K562 treated with DMSO at 1 percent for 48 hours (cell line): ENCODE data around the gene BEND5. TPM values are rescaled to one million over a fixed set of nuclear protein-coding genes. Genes with fewer than 3 reads are reported as not detected.

ENCODE experiments used
- total RNA-seq: library from RNA; unstranded; fragments of 300-600 nt; gene quantifications from 2 replicates; pipeline ENCODE4 v1.2.3, GENCODE V29; 2022; ENCODE audit warnings: low replicate concordance; ENCODE audit errors: extremely low read depth

BEND5 gene
- total RNA-seq, result not detected in 2 replicates

DNA sequence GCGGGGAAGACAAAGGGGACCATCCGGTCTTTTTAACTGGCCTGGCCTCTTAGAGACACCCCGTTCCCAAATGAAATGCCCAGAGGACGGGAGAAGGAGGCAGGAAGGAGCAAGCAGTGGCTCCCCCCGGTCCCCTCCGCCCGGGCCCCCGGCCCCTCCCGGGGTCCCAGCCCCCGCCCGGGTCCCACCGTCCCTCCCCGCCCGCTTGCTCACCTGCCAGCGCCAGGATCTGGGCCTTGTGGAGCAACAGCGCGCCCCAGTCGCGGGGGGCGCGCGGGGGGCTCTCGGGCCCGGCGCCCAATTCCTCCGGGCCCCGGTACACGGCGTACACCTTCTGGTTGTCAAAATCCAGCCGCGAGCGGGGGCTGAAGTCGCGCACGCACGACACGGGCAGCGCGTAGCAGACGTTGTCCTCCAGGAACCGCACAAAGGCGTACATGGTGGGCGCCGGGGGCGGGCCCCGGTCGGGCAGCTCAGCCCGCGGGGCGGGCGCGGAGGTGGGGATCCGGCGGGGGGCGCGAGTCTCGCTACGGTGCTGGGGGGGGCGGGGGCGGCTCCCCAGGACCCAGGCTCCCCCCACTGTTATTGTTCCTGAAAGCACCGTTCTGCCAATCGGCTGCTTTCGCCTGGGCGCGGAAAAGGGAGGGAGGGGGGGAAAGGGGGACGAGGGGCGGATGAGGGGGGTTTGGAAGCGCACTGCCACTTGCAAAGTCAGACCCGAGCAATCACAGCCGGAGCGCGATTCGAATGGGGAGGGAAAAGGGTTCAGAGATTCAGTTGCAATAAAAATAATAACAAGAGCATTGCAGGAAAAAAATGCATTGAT lies at the start of gene BEND5:
TSS of gene BEND5 (minus strand) at position 499 of the 826 bp plus-strand sequence. CDS start at position 439, 60 bp downstream.

